Activated effector memory CD4-positive, alpha-beta T cell treated with Interleukin-2 at 50 U/mL for 16 hours (primary cell): Measurements from ENCODE around the gene LYG2.
"Not testable (repeated sequence)": the region's sequence is repeated elsewhere in the genome, so short reads cannot be mapped to it uniquely, and the experiment has no call there.

Source experiments
- DNase-seq: peaks from one replicate; pipeline ENCODE4 v3.0.0-alpha.2; 2020

Gene LYG2

DNA sequence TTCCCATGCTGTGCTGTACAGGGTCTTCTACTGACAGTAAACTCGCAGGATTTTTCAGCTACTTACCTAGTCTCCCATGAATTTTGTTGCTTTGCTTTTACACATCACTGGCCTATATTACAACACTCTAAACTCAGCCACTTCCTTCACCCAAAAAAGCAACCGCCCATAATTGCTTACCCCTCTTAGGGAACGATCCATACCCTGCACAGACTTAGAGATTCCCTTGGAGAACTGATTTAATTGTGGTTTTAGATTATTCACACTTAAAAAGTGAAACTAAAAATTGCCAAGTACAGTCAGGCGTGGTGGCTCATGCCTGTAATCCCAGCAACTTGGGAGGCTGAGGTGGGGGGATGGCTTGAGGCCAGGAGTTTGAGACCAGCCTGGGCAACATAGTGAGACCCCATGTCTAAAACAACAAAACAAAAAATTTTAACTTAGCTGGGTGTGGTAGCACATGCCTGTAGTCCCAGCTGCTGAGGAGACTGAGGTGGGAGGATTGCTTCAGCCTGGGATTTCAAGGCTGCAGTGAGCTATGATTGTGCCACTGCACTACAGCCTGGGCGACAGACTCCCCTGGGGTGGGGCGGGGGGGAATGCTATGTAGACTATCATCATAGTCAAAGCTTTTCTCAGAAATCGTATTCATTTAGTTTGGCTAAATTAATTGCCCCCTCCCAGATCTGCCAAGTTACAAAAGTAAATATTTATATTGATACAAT is 55.2 kb downstream of the LYG2 start:
- no peak for DNase-seq

GRCh38 chr2:99198103-99198841 is 57.2 kb downstream of the LYG2 start:
- DNase-seq = no peak

DNA sequence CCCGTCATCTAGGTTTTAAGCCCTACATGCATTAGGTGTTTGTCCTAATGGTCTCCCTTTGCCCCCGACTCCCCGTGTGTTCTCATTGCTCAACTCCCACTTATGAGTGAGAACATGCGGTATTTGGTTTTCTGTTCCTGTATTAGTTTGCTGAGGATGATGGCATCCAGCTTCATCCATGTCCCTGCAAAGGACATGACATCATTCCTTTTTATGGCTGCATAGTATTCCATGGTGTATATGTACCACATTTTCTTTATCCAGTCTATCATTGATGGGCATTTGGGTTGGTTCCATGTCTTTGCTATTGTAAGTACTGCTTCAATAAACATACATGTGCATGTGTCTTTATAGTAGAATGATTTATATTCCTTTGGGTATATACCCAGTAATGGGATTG is 63.1 kb downstream of the LYG2 start:
- not testable (repeated sequence) for DNase-seq
